Mucosa of descending colon (tissue), 3 donors: Measurements from ENCODE around the gene BRI3BP. TPM values are rescaled to one million over a fixed set of nuclear protein-coding genes. Genes with fewer than 3 reads are reported as not detected.
"Not testable (repeated sequence)": the region's sequence is repeated elsewhere in the genome, so short reads cannot be mapped to it uniquely, and the experiment has no call there.

Experiments used
- ATAC-seq: fragments of 200-7000 bp; cut with Tn5 transposase; one replicate; pipeline ENCODE4 v1.9.1; 2020; ENCODE audit warnings: mild to moderate bottlenecking, moderate library complexity
- DNase-seq, 3 donors: peaks; one replicate each; pipeline ENCODE4 v3.0.0-alpha.2; 2020
- H3K36me3 ChIP-seq: fragments of 200-600 bp; one replicate; pipeline ENCODE4 v1.8.0; 2021; ENCODE audit warnings: low read depth, mild to moderate bottlenecking
- H3K4me1 ChIP-seq: fragments of 200-600 bp; one replicate; pipeline ENCODE4 v1.8.0; 2021; ENCODE audit warnings: low read depth, mild to moderate bottlenecking
- H3K4me3 ChIP-seq: fragments of 200-600 bp; one replicate; pipeline ENCODE4 v1.8.0; 2021; ENCODE audit warnings: mild to moderate bottlenecking
- H3K9me3 ChIP-seq: fragments of 200-600 bp; one replicate; pipeline ENCODE4 v1.8.0; 2021; ENCODE audit warnings: mild to moderate bottlenecking
- CTCF ChIP-seq: fragments of 200-600 bp; IDR thresholded peaks from one replicate; pipeline ENCODE4 v1.8.0; 2022; ENCODE audit warnings: antibody characterized with exemption, mild to moderate bottlenecking
- intact Hi-C, 2 donors: fragments of 100-400 bp; cut with DNase I in 1 of 2; cut with micrococcal nuclease in 1 of 2; formaldehyde crosslinking; loops; one replicate each; pipeline versions ENCODE4 v1.11.0 to v1.11.1; 2022; cut with DNase I, micrococcal nuclease
- total RNA-seq, 3 donors: library from RNA; stranded (reverse); fragmentation: NEBNext Ultra II Directional in 2 of 3; extraction: Animal tissue kit (Norgen Biotek cat#: 25700) in 2 of 3; gene quantifications; one replicate each; pipeline versions ENCODE4 v1.2.1 to v1.2.4, GENCODE V29; 2021 to 2023
- donor health status: DM: no; HTN: no; CAD: no; lungs with moderate emphysema.
- donor health status: DM: no; HTN: no; CAD: no.
- donor health status: DM: no; HTN: yes; CAD: no.

Gene BRI3BP
- total RNA-seq, 3 donors from 2014 or later, result 21.3 to 45.1 (median 44.4) TPM

GRCh38 chr12:125053821-125054220 lies 60.4 kb downstream of the BRI3BP start:
- ATAC-seq, result no peak

DNA sequence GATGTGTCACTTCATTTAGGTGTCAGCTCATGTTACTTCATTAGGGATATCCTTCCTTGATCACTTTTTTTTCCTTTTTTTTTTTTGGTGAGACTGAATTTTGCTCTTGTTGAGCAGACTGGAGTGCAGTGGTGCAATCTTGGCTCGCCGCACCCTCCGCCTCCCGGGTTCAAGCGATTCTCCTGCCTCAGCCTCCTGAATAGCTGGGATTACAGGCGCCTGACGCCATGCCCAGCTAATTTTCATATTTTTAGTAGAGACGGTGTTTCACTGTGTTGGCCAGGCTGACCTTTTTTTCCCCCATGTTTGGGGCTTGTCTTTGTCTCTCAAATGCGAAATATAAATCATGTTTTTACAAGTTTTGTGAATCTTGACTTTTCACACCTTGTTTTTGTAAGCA lies 62.1 kb downstream of the BRI3BP start:
- no peak for DNase-seq
- ATAC-seq, result no peak
- no peak for TF ChIP-seq CTCF

More at GRCh38 chr12:125053821-125054220, 60.4 kb downstream of the BRI3BP start:
- no peak overlapping the region for H3K4me3 ChIP-seq
- no peaks in the 10 kb centered on the region for H3K36me3 ChIP-seq
- no peaks in the 10 kb centered on the region for H3K9me3 ChIP-seq
- intact Hi-C loops, result no loop called here
- TF ChIP-seq CTCF, result no peak
- no peaks in the 10 kb centered on the region for H3K4me1 ChIP-seq
- no peak for DNase-seq

GRCh38 chr12:125056306-125056705 lies 62.9 kb downstream of the BRI3BP start:
- ATAC-seq, result no peak

More for the DNA sequence above, 62.1 kb downstream of the BRI3BP start:
- intact Hi-C loops, result no loop called here
- H3K4me3 ChIP-seq, result no peak overlapping the region
- no peaks in the 10 kb centered on the region for H3K9me3 ChIP-seq
- H3K36me3 ChIP-seq, result no peaks in the 10 kb centered on the region
- no peaks in the 10 kb centered on the region for H3K4me1 ChIP-seq

DNA sequence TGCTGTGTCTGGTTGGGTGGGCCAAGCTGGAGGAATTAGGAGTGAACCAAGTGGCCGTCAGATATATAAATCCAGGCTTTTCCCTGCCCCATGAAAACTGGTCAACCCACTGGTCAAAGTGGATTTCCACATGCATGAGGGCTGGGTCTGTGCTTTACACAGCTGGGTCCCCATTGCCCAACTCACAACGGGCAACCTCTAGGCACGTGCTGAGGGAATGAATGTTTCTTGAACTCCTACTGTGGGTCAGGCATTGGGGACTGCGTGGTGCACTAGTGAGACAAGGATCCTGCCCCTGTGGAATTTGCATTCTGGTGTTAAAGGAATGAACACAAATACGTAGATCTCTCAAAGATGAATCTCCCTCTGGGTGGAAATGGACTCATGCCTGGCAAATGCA lies 64.3 kb downstream of the BRI3BP start:
- ATAC-seq (no peak), DNase-seq (no peak)
- Histone ChIP-seq H3K4me1 (no peaks in the 10 kb centered on the region), H3K9me3 (no peaks in the 10 kb centered on the region), H3K36me3 (no peaks in the 10 kb centered on the region), H3K4me3 (no peak overlapping the region)
- TF ChIP-seq CTCF, result no peak
- intact Hi-C loops, result no loop called here

More at GRCh38 chr12:125056306-125056705, 62.9 kb downstream of the BRI3BP start:
- Histone ChIP-seq H3K36me3 (no peaks in the 10 kb centered on the region), H3K4me1 (no peaks in the 10 kb centered on the region), H3K9me3 (no peaks in the 10 kb centered on the region), H3K4me3 (no peak overlapping the region)
- intact Hi-C loops, result no loop called here
- no peak for TF ChIP-seq CTCF
- no peak for DNase-seq

DNA sequence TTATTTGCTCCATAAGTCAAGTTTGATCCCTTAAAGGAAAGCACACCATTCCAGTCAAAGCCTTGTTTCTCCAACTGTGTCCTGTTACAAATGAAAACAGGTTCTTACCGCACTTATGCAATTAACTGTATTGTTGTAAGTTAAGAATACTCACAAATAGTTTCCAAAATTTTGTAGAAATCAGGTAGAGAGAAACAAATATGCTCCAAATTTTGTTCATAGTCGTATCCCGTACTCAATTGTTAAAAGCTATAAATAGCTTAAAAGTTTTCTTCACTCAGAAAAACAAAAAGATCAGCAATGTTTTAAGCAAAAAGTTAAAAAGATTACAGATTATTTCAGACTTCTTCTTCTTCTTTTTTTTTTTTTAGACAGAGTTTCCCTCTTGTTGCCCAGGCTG lies 67.8 kb downstream of the BRI3BP start:
- no peak for TF ChIP-seq CTCF
- H3K4me3 ChIP-seq, result no peak overlapping the region
- DNase-seq (no peak), ATAC-seq (no peak)
- H3K36me3 ChIP-seq, result no peaks in the 10 kb centered on the region
- intact Hi-C loops, result no loop called here
- H3K9me3 ChIP-seq, result no peaks in the 10 kb centered on the region
- H3K4me1 ChIP-seq, result peaks cover 5% of the 10 kb centered on the region

- H3K4me3 ChIP-seq, H3K9me3 ChIP-seq, H3K4me1 ChIP-seq, DNase-seq, intact Hi-C loops, H3K36me3 ChIP-seq, ATAC-seq: not testable (repeated sequence)
Measured at GRCh38 chr12:125063522-125063921, 70.1 kb downstream of the BRI3BP start.
